Limb (tissue), 2 donors: ENCODE data around the gene PDE12.

Experiments
- DNase-seq, 2 donors: peaks; one replicate each; pipeline ENCODE4 v3.0.0-alpha.2; 2016; ENCODE audit errors: extremely low spot score in 2 of 2

Gene PDE12, protein sequence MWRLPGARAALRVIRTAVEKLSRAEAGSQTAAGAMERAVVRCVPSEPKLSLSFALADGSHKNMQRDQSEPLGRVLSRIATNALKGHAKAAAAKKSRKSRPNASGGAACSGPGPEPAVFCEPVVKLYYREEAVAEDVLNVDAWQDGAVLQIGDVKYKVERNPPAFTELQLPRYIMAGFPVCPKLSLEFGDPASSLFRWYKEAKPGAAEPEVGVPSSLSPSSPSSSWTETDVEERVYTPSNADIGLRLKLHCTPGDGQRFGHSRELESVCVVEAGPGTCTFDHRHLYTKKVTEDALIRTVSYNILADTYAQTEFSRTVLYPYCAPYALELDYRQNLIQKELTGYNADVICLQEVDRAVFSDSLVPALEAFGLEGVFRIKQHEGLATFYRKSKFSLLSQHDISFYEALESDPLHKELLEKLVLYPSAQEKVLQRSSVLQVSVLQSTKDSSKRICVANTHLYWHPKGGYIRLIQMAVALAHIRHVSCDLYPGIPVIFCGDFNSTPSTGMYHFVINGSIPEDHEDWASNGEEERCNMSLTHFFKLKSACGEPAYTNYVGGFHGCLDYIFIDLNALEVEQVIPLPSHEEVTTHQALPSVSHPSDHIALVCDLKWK

DNA sequence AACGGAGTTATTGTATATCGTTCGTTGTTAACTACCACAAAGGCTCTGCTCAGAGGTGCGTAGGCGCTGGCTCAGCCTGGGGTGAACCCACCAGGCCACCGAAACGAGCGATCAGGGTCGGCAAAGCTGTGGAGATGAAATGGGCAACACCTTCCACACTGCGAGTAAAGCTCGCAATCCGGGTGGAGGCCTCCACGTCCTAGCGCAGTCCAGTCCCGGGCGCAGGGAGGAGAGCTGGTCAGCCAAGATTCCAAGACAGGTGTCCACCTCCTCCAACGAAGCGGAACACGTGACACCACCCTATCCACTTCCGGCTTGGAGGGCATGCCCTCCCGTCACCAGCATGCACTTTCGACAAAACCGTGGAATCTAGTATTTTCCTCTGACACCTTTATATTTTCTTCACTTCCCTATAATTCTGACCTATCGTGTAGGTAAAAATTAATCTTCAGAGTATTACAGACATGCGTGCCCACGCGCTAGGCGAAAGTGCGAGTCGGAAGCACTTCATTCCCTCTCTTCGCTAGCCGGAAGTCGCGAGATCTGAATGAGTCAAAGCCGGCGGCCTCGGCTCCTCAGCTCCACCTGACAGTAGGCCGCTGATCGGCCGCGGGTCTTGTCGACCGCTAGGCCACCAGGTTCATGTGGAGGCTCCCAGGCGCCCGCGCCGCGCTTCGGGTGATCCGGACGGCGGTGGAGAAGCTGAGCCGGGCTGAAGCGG is at the start of gene PDE12:
PDE12 (plus strand) TSS at position 537 of the 721 bp plus-strand sequence; CDS start at position 643, 106 bp downstream.
- peak; percentile 88 to 90 for DNase-seq

DNA sequence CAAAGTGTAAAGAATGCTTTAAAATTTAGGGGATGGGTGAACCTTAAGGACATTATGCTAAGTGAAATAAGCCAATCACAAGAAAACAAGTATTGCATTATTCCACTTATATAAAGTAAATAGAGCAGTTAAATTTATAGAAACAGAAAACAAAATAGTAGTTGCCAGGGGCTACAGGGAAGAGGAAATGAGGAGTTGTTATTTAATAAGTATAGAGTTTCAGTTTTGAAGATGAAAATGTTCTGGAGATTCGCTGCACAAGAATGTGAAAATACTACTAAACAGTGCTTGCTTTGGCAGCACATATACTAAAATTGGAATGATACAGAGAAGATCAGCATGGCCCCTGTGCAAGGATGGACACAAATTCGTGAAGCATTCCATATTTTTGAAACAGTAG is 43.9 kb upstream of the PDE12 start:
- DNase-seq: no peak

DNA sequence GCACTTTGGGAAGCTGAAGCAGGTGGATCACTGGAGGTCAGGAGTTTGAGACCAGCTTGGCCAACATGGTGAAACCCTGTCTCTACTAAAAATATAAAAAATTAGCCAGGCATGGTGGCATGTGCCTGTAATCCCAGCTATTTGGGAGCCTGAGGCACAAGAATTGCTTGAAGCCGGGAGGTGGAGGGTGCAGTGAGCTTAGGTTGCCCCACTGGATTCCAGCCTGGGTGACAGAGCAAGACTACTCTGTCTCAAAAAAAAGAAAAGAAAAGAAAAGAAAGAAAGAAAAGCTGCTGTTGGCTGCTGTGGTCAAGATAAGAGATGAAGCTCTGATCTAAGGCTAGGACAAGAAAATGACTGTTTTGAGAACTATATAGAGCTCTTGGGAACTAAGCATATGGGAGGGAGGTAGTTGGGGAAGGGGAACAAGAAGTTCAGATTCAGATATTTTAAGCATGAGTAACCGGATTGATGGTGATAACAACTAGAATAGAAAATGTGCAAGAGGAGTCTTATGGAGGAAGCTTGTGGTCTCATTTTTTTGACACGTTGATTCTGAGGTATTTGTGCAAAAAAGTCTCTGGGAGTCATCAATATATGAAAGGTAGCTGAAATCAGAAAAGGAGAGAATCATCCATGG is 37.7 kb upstream of the PDE12 start:
- no peak for DNase-seq

DNA sequence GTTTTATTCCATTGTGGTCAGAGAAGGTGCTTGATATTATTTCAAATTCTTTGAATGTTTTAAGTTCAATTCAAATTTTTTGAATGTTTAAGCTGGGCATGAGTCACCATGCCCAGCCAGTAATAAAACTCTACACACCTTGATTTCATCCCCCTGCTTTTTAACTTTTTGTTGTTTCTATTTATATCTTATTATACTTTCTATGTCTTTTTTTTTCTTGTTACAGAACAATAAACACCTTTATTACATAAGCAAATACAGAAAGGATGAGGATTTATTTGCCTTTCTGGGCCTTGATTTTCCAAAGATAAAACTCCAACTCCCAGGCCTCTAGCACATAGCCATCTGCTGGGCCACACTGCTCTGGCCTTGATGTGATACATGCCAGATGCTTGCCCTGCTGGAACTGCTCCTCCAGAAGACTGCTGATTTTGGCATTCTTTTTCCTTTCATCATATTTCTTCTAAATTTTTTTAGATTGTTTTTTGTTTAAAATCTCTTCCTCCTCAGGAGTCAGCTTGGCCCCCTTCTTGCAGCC is 25.9 kb upstream of the PDE12 start:
- DNase-seq: no peak

DNA sequence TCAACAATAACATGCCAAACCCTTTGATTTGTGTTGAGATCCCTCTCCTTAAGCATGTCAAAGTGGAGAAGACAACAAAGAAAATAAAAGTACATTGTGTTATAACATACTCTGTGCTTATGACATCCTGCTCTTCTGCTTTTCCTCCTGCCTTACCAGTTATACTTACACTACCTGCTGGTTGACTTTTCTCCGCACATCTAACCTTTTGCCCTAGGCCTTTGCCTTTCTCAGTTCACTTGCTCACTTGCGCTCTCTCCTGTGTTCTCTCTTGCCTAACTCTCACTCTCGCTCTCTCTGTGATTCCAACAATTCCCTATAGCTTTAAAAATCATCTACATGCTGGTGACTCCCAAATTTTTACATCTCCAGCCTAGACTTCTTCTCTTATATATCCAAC is 17.6 kb upstream of the PDE12 start:
- DNase-seq: no peak

DNA sequence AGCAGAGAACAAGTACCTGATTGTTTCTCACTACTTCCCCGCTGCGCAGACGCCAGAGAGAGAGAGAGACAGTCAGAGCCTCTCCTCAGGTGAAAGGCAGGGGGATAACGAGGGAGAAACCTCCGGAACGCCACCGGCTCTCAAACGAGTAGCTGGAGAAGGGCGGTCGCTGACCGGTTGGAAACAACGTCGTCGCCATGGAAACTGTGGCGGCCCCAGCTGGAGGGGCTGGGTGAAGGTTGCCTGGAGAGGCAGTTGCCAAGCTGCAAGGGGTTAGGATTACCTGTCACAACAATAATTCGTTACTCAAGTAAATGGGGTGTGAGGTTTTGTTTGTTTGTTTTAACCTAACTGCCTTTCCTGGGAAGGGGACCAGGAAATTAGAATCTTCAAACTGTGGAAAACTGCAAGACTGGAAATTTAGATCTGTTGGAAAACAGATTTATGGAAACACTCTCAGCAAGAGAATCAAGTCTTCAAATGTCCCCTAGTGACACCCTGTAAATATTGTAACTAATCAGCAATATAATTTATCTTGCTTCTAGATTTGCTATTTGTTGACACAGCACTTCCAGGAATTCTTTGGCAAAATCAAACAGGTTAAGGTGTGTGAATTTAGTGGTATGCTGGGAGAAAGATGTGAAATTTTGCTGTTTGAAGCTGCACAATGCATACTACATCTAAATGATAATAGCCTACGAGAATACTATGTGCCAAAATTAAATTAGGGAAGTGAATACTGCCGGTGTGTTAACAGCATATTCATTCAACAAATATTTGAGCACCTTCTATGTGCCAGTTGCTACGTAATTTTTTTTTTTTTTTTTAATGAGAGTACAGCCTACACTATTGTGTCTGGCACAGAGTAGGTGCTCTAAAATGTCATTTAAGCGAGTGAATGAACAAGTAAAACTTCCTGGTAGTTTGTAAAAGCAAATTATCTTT is 11.6 kb upstream of the PDE12 start, which contains the start of gene DNAH12:
DNAH12 (minus strand) TSS at position 164 of the 945 bp plus-strand sequence. CDS start 1,474 bp downstream, outside the sequence.
- peak; percentile 50 to 83 for DNase-seq

DNA sequence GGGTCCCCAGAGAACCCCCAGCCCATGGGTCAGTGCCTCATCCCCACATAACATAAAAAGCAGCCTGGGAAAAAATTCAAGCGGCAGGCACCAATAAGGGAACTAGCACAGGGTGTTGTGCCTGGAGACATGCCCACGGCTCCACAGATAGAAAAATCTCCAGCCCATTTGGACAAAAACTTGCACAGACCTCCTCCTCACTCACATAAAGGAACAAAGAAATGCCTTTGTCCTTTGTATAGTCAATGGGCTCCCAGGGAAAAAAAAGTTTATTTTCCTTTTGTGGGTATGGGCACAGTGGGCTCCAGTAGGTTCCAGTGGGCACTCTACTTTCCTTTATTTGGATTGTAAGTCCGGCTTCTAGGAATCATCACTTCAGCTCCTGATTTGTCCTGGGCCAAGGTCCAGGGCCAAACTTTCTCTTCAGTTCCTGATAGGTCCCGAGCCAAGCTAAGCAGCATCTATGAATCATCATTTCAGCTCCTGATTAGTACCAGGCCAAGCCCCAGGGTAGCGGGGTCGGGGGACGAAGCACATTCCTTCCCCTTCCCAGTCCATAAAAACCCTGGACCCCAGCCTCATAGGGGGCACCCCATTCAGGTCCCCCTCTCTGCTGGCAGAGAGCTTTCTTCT is 10.3 kb upstream of the PDE12 start:
- no peak for DNase-seq

DNA sequence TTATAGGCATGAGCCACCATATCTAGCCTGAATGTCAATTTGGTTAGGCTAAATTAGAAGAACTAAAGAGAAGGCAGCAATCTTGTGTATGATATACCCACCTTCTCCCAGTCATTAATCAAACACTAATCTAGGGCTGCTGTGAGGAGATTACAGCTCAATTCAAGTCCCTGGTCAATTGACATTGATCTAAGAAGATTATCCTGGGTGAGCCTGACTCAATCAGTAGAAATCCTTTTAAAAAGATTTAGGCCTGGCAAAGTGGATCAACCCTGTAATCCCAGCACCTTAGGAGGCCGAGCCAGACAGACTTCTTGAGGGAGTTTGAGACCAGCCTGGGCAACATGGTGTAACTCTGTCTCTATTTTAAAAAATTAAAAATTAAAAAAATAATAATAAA is 9.5 kb upstream of the PDE12 start:
- no peak for DNase-seq

DNA sequence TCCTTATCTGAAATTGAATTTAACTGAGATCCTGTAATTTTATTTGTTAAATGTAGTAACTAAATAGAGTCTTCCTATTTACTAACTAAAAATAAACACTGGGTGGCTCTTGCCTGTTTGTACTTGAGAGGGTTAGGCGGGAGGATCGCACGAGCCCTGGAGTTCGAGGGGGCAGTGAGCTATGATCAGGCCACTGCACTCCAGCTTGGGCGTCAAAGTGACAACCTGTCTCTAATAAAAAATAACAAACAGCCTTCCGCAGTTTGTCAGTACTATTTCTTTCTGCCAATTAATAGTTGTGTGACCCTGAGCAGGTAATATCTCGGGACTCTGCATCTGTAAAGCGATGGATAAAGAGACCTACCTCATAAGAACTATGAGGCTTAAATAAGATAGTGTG is 768 bp upstream of the PDE12 start:
- DNase-seq: no peak

DNA sequence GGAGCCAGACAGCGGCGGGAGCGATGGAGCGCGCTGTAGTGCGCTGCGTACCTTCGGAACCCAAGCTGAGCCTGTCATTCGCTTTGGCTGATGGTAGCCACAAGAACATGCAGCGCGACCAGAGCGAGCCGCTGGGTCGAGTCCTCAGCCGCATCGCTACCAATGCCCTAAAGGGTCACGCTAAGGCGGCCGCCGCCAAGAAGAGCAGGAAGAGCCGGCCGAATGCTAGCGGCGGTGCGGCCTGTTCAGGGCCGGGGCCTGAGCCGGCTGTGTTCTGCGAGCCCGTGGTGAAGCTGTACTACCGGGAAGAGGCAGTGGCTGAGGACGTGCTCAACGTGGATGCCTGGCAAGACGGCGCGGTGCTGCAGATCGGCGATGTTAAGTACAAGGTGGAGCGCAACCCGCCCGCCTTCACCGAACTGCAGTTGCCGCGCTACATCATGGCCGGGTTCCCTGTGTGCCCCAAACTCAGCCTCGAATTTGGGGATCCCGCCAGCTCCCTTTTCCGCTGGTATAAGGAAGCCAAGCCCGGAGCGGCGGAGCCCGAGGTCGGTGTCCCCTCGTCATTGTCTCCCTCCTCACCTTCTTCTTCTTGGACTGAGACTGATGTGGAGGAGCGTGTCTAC is 498 bp downstream of the PDE12 start:
- no peak for DNase-seq

DNA sequence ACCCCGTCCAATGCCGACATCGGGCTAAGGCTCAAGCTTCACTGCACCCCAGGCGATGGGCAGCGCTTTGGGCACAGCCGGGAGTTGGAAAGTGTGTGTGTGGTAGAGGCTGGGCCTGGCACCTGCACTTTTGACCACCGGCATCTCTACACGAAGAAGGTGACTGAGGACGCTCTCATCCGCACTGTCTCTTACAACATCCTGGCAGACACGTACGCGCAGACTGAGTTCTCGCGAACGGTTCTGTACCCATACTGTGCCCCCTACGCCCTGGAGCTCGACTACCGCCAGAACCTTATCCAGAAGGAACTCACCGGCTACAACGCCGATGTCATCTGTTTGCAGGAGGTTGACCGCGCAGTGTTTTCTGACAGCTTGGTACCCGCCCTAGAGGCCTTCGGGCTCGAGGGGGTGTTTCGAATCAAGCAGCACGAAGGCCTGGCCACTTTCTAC is 1.0 kb downstream of the PDE12 start:
- DNase-seq: peak in 1 of 2 donors; percentile 43

DNA sequence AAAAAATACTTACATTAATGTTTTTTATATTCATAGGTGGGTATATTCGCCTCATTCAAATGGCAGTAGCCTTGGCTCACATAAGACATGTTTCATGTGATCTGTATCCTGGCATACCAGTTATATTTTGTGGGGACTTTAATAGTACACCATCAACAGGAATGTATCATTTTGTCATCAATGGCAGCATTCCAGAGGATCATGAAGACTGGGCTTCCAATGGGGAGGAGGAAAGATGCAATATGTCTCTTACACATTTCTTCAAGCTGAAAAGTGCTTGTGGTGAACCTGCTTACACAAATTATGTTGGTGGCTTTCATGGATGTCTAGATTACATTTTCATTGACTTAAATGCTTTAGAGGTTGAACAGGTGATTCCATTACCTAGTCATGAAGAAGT is 3.5 kb downstream of the PDE12 start:
- no peak for DNase-seq

DNA sequence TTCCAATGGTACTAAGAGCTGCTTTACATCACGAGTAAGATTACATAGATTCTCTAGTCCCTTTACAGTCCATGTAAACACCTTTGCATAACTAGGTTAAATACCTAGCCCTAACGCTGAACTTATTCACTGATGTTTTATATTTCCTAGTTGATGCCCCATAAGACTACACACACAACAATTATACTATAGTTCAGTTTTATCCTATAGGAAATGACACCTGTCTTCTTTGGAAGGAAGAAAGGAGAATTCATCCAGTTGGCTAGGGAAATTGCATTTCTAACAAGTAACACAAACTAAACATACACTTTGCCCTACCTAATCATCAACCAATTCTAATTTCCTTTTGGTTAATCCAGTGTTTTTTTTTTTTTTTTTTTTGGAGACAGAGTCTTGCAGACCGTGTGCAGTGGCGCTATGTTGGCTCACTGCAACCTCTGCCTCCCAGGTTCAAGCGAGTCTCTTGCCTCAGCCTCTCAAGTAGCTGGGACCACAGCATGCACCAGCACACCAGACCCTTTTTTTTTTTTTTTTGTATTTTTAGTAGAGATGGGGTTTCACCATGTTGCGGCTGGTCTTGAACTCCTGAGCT is 13.9 kb downstream of the PDE12 start:
- no peak for DNase-seq

DNA sequence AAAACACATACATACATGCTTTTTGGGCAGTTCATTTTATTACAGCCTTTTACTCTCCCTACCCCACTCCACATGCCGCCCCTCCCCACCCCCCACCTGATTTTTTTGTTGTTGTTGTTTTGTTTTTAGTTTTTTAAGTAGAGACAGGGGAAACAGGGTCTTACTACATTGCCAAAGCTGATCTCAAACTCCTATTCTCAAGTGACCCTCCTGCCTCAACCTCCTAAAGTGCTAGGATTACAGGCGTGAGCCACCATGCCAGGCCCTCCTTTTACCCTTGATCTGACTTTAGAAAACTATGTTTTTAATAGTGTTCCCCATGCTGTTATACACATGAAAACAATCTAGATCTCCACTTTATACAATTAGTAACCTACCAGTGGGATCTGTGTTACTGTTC is 14.8 kb downstream of the PDE12 start:
- no peak for DNase-seq

DNA sequence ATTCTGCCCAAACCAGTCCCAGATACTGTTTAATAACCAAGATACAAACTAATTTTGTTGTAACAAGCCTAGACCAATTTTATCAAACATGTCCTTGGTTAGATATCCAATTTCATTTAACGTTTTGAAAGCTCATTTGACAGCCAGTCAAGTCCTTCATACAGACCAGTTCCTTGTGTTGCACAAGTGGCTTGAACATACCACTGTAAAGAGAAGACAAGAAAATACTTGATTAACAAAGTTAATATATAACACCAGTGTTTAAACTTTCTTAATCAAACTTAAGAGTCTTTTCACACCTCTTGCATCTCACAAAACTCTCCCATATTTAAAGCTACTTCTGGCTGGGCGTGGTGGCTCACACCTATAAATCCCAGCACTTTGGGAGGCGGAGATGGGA is 16.0 kb downstream of the PDE12 start:
- DNase-seq: no peak

DNA sequence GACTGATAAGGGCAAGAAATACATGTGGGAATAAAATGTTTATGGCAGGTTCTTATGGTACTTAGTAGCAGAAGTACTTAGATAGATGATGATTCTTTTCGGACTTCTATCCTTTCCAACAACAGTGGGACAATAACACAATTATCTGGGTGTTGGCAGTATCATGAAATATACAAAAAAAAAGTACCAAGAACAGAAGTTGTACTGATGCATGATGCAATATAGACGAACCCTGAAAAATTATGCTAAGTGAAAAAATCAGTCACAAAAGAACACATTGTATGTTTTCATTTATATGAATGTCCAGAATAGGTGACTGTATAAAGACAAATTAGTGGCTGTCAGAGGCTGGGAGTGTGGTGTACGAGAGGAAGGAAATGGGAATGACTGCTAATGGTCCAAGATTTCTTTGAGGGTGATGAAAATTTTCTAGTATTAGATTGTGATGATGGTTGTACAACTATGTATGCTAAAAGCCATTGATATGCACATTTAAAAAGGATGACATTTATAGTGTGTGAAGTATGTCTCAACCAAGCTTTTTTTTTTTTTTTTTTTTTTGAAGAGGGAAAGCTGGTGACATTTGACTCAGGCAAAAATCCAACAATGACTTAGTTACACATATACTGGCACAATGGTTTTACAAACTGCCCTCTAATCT is 20.0 kb downstream of the PDE12 start:
- DNase-seq: no peak

DNA sequence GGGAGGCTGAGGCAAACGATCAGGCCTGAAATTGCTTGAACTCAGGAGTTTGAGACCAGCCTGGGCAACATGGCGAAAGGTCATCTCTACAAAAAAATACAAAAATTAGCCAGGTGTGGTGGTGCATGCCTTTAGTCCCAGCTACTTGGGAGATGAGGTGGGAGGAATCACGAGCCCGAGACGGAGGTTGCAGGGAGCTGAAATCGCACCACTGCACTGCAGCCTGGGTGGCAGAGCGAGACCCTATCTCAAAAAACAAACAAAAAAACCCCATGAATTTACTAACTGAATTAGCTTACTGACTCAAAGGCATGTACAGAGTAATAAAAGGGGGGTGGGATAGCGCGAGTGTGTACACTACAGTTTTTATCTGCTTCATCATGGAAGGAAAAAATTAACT is 21.7 kb downstream of the PDE12 start:
- DNase-seq: no peak

DNA sequence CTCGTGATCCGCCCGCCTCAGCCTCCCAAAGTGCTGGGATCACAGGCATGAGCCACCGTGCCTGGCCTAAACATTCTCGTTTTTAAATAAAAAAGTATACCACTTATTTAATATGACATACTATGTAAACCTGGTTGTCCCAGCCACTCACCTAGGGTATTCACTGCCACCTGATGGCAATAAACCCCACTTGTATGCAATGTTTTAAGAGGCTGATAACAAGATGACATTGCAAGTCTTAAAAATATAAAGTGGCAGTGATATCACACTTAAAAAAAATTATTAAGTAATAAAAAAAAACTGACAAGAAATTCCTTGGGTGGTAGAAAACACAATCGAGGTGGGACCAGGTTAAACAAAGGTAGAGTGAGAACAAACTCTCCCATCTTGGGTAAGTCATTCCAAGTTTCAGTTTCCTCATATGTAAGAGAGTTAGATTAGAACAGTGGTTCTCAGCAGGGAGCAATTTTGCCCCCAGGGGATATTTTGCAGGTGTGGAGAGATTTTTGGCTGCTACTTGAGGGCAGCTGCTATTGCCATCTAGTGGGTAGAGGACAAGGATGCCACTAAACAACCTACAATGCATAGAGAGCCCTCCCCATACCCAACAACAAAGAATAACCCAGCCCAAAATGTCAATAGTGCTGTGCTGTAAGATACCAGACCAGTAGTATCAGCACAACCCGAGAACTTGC is 26.5 kb downstream of the PDE12 start:
- DNase-seq: no peak
